PC-3 (cell line): ENCODE data around the gene CAMK1G. TPM values are rescaled to one million over a fixed set of nuclear protein-coding genes. Genes with fewer than 3 reads are reported as not detected.

Source experiments
- ATAC-seq: fragments of 200-7000 bp; cut with Tn5 transposase; 2 replicates; pipeline ENCODE4 v1.9.1; 2020; ENCODE audit warnings: mild to moderate bottlenecking, moderate library complexity
- BruUV-seq: library from RNA; stranded (reverse); fragments of 400-500 nt; replicated peaks from 2 replicates; lab custom pipeline; 2021; lab: Mats Ljungman, UMichigan
- CTCF ChIA-PET: fragments of 300-600 bp; sonication (Branson Sonifier 250); formaldehyde crosslinking; loops from one replicate; lab custom pipeline; 2022; ENCODE audit warnings: antibody characterized with exemption; lab: Charles Lee
- POLR2A ChIA-PET: fragments of 300-600 bp; sonication (Branson Sonifier 250); formaldehyde crosslinking; loops from one replicate; lab custom pipeline; 2022; ENCODE audit warnings: antibody characterized with exemption; ENCODE audit not compliant: unreplicated experiment; lab: Charles Lee
- DNase-seq: peaks from one replicate; pipeline ENCODE4 v3.0.0-alpha.2; 2015
- H2AFZ ChIP-seq: fragments of 300-600 bp; sonication (generic); 2 replicates; pipeline ENCODE4 v1.6.0; 2016; ENCODE audit warnings: antibody characterized with exemption, low read length
- H3F3A ChIP-seq: fragments of 300-600 bp; sonication (generic); one replicate; pipeline ENCODE4 v1.6.0; 2017; ENCODE audit warnings: antibody characterized with exemption, low read length, control low read depth, mild to moderate bottlenecking; ENCODE audit not compliant: unreplicated experiment
- H3K27ac ChIP-seq: fragments of 300-600 bp; sonication (generic); 2 replicates; pipeline ENCODE4 v1.5.1; 2016; ENCODE audit warnings: mild to moderate bottlenecking, low read length
- H3K27me3 ChIP-seq: fragments of 300-600 bp; sonication (generic); 2 replicates; pipeline ENCODE4 v1.6.1; 2016; ENCODE audit warnings: low read length, mixed read lengths
- H3K36me3 ChIP-seq: fragments of 300-600 bp; sonication (generic); 2 replicates; pipeline ENCODE4 v1.6.1; 2016; ENCODE audit warnings: low read depth, mixed run types, low read length, mixed read lengths
- H3K4me1 ChIP-seq: fragments of 300-600 bp; sonication (generic); 2 replicates; pipeline ENCODE4 v1.5.1; 2016; ENCODE audit warnings: low read length; ENCODE audit not compliant: insufficient read depth
- H3K4me2 ChIP-seq: fragments of 300-600 bp; sonication (generic); 2 replicates; pipeline ENCODE4 v1.6.0; 2016; ENCODE audit warnings: low read length
- H3K4me3 ChIP-seq: fragments of 300-600 bp; sonication (generic); 2 replicates; pipeline ENCODE4 v1.5.1; 2016; ENCODE audit warnings: mild to moderate bottlenecking, low read length, mixed read lengths
- H3K79me2 ChIP-seq: fragments of 300-600 bp; sonication (generic); 2 replicates; pipeline ENCODE4 v1.6.1; 2017; ENCODE audit warnings: low read length, mixed read lengths
- H3K9ac ChIP-seq: fragments of 300-600 bp; sonication (generic); 2 replicates; pipeline ENCODE4 v1.6.0; 2016; ENCODE audit warnings: mild to moderate bottlenecking, low read length
- H3K9me2 ChIP-seq: fragments of 300-600 bp; sonication (generic); replicated peaks from 2 replicates; pipeline ENCODE4 v1.6.1; 2016; ENCODE audit warnings: mixed run types, low read length, mixed read lengths
- H3K9me3 ChIP-seq: fragments of 300-600 bp; sonication (generic); 2 replicates; pipeline ENCODE4 v1.6.1; 2016; ENCODE audit warnings: low read length, mixed read lengths
- H4K20me1 ChIP-seq: fragments of 300-600 bp; sonication (generic); 2 replicates; pipeline ENCODE4 v1.6.1; 2016; ENCODE audit warnings: low read length, mixed read lengths
- EZH2 ChIP-seq: fragments of 300-600 bp; sonication (generic); IDR thresholded peaks from one replicate; pipeline ENCODE4 v1.6.1; 2017; ENCODE audit warnings: antibody characterized with exemption, mild to moderate bottlenecking, low read length; ENCODE audit not compliant: unreplicated experiment
- EZH2phosphoT487 ChIP-seq: fragments of 300-600 bp; sonication (generic); IDR thresholded peaks from 2 replicates; pipeline ENCODE4 v1.6.1; 2018; ENCODE audit warnings: mild to moderate bottlenecking, antibody characterized with exemption, low read length, borderline replicate concordance
- intact Hi-C: fragments of 100-400 bp; cut with micrococcal nuclease; formaldehyde crosslinking; loops from 2 replicates; pipeline ENCODE4 v1.9.0; 2023
- total RNA-seq: library from RNA; depleted of rRNA; stranded (reverse); fragments of >200 nt; gene quantifications from 2 replicates; pipeline ENCODE4 v1.2.3, GENCODE V29; 2014
- TF ChIP-seq, protein P1 (sequence below): fragments of 300-600 bp; sonication (generic); conservative IDR thresholded peaks from 2 replicates; pipeline ENCODE4 v1.5.1; 2017; ENCODE audit warnings: antibody characterized with exemption, low read depth, mild to moderate bottlenecking, low read length

Gene CAMK1G
- total RNA-seq, 1 experiment from 2014 or later: not detected

DNA sequence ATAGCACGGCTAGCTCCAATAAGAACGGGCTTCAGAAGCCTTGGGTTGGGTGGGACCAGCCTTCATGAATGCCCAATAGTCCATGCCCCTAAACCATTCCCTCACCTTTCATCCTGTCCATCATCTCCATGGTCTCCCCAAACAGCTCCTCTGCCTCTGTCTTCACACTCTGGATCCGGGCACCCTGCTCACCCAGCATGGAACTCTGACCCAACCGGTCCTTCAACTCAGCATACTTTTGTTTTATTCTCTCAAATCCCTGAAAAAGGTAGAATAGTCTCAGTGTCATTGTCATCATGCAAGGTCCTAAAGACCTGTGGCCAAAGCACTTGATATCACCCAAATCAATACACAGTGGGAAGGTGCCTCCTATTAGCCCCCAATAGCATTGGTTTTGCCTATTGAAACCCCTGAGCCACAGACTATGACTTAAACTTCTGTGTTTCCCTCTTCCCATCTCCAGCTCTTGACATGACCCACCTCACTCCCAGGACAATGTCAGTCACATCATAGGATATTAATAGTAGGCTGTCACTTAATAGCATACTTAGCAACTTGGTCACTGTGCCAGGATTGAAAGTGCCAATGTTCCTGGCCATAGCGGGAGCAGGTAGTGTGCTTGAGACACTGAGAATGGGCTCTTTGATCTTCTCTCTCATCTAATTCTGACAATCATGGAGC lies 33.0 kb downstream of the CAMK1G start:
- intact Hi-C loops: no loop called here
- H4K20me1 ChIP-seq: peaks cover 31% of the 10 kb centered on the region
- H3K4me1 ChIP-seq: no peaks in the 10 kb centered on the region
- no peaks in the 10 kb centered on the region for H3K9me2 ChIP-seq
- H3F3A ChIP-seq: peaks cover 32% of the 10 kb centered on the region
- H3K9ac ChIP-seq: no peak overlapping the region
- no peak overlapping the region for H3K27ac ChIP-seq
- no peak overlapping the region for H3K4me3 ChIP-seq
- no peaks in the 10 kb centered on the region for H3K79me2 ChIP-seq
- no TSS peak for BruUV-seq
- no peak overlapping the region for H2AFZ ChIP-seq
- ChIA-PET POLR2A (no interaction called here), CTCF (interaction anchor here (1.1 kb wide), 1 partner anchor 47 kb away, joined by 4 read pairs; no protein-coding TSS in a partner anchor)
- ATAC-seq (no peak), DNase-seq (no peak)
- H3K27me3 ChIP-seq: no peaks in the 10 kb centered on the region
- TF ChIP-seq, protein P1, sequence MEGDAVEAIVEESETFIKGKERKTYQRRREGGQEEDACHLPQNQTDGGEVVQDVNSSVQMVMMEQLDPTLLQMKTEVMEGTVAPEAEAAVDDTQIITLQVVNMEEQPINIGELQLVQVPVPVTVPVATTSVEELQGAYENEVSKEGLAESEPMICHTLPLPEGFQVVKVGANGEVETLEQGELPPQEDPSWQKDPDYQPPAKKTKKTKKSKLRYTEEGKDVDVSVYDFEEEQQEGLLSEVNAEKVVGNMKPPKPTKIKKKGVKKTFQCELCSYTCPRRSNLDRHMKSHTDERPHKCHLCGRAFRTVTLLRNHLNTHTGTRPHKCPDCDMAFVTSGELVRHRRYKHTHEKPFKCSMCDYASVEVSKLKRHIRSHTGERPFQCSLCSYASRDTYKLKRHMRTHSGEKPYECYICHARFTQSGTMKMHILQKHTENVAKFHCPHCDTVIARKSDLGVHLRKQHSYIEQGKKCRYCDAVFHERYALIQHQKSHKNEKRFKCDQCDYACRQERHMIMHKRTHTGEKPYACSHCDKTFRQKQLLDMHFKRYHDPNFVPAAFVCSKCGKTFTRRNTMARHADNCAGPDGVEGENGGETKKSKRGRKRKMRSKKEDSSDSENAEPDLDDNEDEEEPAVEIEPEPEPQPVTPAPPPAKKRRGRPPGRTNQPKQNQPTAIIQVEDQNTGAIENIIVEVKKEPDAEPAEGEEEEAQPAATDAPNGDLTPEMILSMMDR: no peak
- TF ChIP-seq EZH2 (no peak), EZH2phosphoT487 (no peak)
- peaks cover 80% of the 10 kb centered on the region for H3K36me3 ChIP-seq
- H3K9me3 ChIP-seq: no peaks in the 10 kb centered on the region
- H3K4me2 ChIP-seq: no peak overlapping the region

DNA sequence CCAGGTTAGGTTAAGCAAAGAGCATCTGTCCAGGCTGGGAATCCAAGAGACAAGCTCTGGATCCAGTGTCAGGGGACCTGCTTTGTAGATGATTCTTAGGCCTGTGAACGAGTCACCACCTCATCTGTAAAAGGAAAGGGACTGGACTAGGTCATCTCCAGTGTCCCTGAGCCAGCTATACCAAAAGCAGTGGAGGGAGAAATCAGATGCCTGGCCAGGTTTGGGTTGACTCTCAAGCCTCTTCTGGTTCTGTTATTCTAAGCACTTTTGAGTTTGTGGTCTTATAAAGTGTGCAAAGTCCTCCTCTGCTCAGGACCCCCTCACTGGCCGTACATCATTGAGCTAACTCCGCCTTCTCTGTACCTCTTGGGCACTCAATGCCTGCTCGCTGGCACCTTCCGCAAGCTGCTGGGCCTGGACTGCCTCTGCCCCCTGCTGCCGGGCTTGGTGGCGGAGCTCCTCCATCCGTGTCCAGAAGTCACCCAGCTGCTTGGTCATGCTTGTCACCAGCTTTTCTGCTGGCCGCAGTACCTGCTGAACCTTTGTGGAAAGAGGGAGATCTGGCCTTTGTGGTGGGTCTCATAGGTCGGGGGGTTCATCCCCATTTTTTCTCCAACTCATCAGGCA lies 33.6 kb downstream of the CAMK1G start:
- ChIA-PET POLR2A (no interaction called here), CTCF (interaction anchor here (1.1 kb wide), 1 partner anchor 48 kb away, joined by 4 read pairs; no protein-coding TSS in a partner anchor)
- H3K9me3 ChIP-seq: no peaks in the 10 kb centered on the region
- ATAC-seq (no peak), DNase-seq (no peak)
- no peaks in the 10 kb centered on the region for H3K27me3 ChIP-seq
- no TSS peak for BruUV-seq
- no peak overlapping the region for H3K4me3 ChIP-seq
- no peaks in the 10 kb centered on the region for H3K4me1 ChIP-seq
- H3K27ac ChIP-seq: no peak overlapping the region
- no peak overlapping the region for H3K9ac ChIP-seq
- no peaks in the 10 kb centered on the region for H3K9me2 ChIP-seq
- peaks cover 86% of the 10 kb centered on the region for H3K36me3 ChIP-seq
- H3K4me2 ChIP-seq: no peak overlapping the region
- TF ChIP-seq, protein P1: no peak
- TF ChIP-seq EZH2phosphoT487 (no peak), EZH2 (no peak)
- intact Hi-C loops: no loop called here
- H3F3A ChIP-seq: peaks cover 32% of the 10 kb centered on the region
- H3K79me2 ChIP-seq: no peaks in the 10 kb centered on the region
- H2AFZ ChIP-seq: no peak overlapping the region
- H4K20me1 ChIP-seq: peaks cover 38% of the 10 kb centered on the region

DNA sequence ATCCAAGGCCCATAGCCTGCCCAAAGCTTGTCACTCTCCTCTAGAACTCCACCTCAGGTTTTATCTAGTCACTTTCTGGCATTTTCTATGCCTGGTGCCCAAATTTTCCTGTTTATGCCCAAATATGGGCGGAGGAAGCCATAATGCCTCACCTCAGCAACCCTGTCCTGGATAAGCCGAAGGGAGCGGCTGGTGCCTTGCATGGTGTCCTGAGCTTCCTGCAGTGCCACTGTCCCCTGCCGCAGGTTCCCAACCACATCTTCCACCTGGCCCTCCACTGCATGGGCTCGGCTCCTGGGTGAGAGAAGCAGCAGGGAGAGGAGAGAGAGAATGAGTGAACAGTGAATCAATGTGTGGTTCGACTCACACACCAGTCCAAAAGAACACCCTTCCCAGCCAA lies 34.2 kb downstream of the CAMK1G start:
- ATAC-seq: no peak

More for the DNA sequence above, 34.2 kb downstream of the CAMK1G start:
- no peak for DNase-seq
- POLR2A ChIA-PET: no interaction called here
- TF ChIP-seq, protein P1: no peak
- TF ChIP-seq EZH2phosphoT487 (no peak), EZH2 (no peak)
- Histone ChIP-seq H3K4me1 (no peaks in the 10 kb centered on the region), H3K9me3 (no peaks in the 10 kb centered on the region), H3K27me3 (no peaks in the 10 kb centered on the region), H3K4me2 (no peak overlapping the region), H3K9me2 (no peaks in the 10 kb centered on the region), H3K79me2 (no peaks in the 10 kb centered on the region), H3K4me3 (no peak overlapping the region), H4K20me1 (peaks cover 44% of the 10 kb centered on the region), H3F3A (peaks cover 31% of the 10 kb centered on the region), H3K9ac (no peak overlapping the region), H3K27ac (no peak overlapping the region), H2AFZ (no peak overlapping the region), H3K36me3 (peaks cover 92% of the 10 kb centered on the region)
- no TSS peak for BruUV-seq
- CTCF ChIA-PET: interaction anchor here (1.1 kb wide), 1 partner anchor 48 kb away, joined by 4 read pairs; no protein-coding TSS in a partner anchor
- intact Hi-C loops: no loop called here
